ENCODE data around the gene NFKB1.

GRCh38 chr4:102551958-102552565, 50.9 kb downstream of the NFKB1 start:
- no peak for TF ChIP-seq POLR2A (IDR thresholded peaks at IDR 0.05)
- no peak for TF ChIP-seq CTCF (IDR thresholded peaks at IDR 0.05)

Data from uterus (tissue), 2 donors.